Gastroesophageal sphincter (tissue), 4 donors: ENCODE measurements around the gene ABCA4. TPM values are rescaled to one million over a fixed set of nuclear protein-coding genes. Genes with fewer than 3 reads are reported as not detected.
"Not testable (repeated sequence)": the region's sequence is repeated elsewhere in the genome, so short reads cannot be mapped to it uniquely, and the experiment has no call there.

Experiments
- ATAC-seq: fragments of 150-250 bp; one replicate; pipeline ENCODE4 v1.9.1; 2016; ENCODE audit warnings: mild to moderate bottlenecking, moderate library complexity
- H3K27ac ChIP-seq, 4 donors: fragments of 200-600 bp; sonication (generic) in 3 of 4; 1 replicate in 3 of 4; 2 replicates in 1 of 4; pipeline ENCODE4 v1.5.1; 2016 to 2019
- H3K27me3 ChIP-seq: fragments of 200-600 bp; sonication (generic); one replicate; pipeline ENCODE4 v1.5.1; 2019
- H3K36me3 ChIP-seq, 2 donors: fragments of 200-600 bp; sonication (generic); one replicate each; pipeline ENCODE4 v1.5.1; 2019; ENCODE audit warnings: control low read depth in 1 of 2
- H3K4me1 ChIP-seq, 3 donors: fragments of 200-600 bp; sonication (generic); 1 replicate in 2 of 3; 2 replicates in 1 of 3; pipeline ENCODE4 v1.5.1; 2016 to 2019; ENCODE audit warnings: control low read depth in 2 of 3
- H3K4me3 ChIP-seq, 2 donors: fragments of 200-600 bp; sonication (generic); one replicate each; pipeline ENCODE4 v1.5.1; 2019; ENCODE audit warnings: mild to moderate bottlenecking in 1 of 2, moderate library complexity in 1 of 2
- H3K9me3 ChIP-seq, 3 donors: fragments of 200-600 bp; sonication (generic); one replicate each; pipeline ENCODE4 v1.5.1; 2017 to 2019; ENCODE audit warnings: control low read depth in 2 of 3
- EP300 ChIP-seq: sonication (generic); formaldehyde crosslinking; IDR thresholded peaks from one replicate; pipeline ENCODE4 v1.6.1; 2017; ENCODE audit warnings: antibody characterized with exemption, mild to moderate bottlenecking
- POLR2A ChIP-seq, 2 donors: fragments of 450-650 bp; IDR thresholded peaks; one replicate each; pipeline ENCODE4 v1.6.1; 2017; ENCODE audit warnings: antibody characterized with exemption in 2 of 2, mild to moderate bottlenecking in 2 of 2, moderate library complexity in 1 of 2
- POLR2AphosphoS5 ChIP-seq: sonication (generic); formaldehyde crosslinking; IDR thresholded peaks from one replicate; pipeline ENCODE4 v1.6.1; 2017; ENCODE audit warnings: antibody characterized with exemption
- WGBS, 2 donors: methylation state at CpG; one replicate each; pipeline ENCODE4 v1.1.5; 2018; ENCODE audit warnings: low coverage in 1 of 2; 5-methylcytosine and 5-hydroxymethylcytosine counted together
- total RNA-seq, 4 donors: library from RNA; depleted of rRNA; stranded (reverse); fragments of >200 nt; gene quantifications; one replicate each; pipeline ENCODE4 v1.1.0, GENCODE V29; 2016
- TF ChIP-seq, protein P1 (sequence below), 4 experiments: fragments of 200-600 bp in 2 of 4; fragments of 450-650 bp in 2 of 4; sonication (generic) in 1 of 4; IDR thresholded peaks; one replicate each; pipeline ENCODE4 v1.5.1; 2017 to 2019; ENCODE audit warnings: antibody characterized with exemption in 4 of 4, mild to moderate bottlenecking in 2 of 4, moderate library complexity in 2 of 4

The ABCA4 gene
- total RNA-seq, 4 donors from 2014 or later: 0.19 to 0.27 TPM; not detected in 2

DNA sequence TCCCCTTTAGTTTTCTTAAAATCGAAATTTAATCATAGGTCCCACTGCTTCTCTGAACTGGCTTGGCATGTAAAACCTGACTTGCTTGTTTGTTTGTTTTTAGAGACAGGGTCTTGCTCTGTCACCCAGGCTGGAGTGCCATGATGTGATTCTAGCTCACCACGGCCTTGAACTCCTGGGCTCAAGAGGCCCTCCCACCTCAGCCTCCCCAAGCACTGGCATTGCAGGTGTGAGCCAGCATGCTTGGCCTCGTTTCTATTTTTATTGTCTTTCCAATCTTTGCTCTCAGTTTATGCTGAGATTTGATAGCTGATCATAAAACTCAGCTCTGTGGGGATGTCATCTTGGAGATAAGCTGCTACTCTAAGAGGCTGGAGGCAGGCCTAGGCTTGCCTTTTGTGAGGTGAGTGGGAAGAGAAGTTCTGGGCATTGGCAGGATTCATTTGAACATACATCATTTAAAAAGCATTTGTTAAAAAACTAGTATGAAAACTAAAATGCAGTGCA lies 160.3 kb downstream of the ABCA4 start:
- 56 to 67% methylated on average over 3 of the region's 3 CpGs for WGBS, 2 donors

DNA sequence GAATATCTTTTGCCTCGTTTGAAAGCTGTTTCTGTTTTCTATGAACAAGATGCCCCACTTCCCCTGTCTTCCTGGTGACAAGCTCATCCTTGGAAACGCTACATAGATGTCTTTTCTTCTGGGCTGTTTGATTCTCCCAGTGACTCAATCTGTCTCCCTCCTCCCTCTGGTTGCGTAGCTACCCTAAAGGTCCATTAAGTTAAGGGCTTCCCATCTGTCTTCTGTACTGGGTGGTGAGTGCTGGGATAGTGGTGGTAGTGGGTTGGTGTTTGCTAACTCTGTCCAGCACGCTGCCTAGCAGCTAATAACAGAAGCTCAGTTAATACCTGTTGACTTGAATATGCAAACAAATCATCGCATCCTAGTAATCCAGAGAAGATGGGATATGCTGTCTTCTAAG lies 161.5 kb downstream of the ABCA4 start:
- no peak for ATAC-seq
- H3K9me3 ChIP-seq: peaks cover 0 to 25% (median 0%) of the 10 kb centered on the region in 3 donors
- WGBS, 2 donors: 54 to 75% methylated on average over 4 to 5 of the region's 5 CpGs
- no peaks in the 10 kb centered on the region for H3K36me3 ChIP-seq
- TF ChIP-seq EP300 (no peak), POLR2A (IDR thresholded peaks at IDR 0.05) (no peak), POLR2AphosphoS5 (no peak)
- TF ChIP-seq, protein P1, sequence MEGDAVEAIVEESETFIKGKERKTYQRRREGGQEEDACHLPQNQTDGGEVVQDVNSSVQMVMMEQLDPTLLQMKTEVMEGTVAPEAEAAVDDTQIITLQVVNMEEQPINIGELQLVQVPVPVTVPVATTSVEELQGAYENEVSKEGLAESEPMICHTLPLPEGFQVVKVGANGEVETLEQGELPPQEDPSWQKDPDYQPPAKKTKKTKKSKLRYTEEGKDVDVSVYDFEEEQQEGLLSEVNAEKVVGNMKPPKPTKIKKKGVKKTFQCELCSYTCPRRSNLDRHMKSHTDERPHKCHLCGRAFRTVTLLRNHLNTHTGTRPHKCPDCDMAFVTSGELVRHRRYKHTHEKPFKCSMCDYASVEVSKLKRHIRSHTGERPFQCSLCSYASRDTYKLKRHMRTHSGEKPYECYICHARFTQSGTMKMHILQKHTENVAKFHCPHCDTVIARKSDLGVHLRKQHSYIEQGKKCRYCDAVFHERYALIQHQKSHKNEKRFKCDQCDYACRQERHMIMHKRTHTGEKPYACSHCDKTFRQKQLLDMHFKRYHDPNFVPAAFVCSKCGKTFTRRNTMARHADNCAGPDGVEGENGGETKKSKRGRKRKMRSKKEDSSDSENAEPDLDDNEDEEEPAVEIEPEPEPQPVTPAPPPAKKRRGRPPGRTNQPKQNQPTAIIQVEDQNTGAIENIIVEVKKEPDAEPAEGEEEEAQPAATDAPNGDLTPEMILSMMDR (IDR thresholded peaks at IDR 0.05): no peak
- H3K27me3 ChIP-seq: no peaks in the 10 kb centered on the region
- H3K4me1 ChIP-seq: no peaks in the 10 kb centered on the region
- no peak overlapping the region for H3K27ac ChIP-seq
- no peak overlapping the region for H3K4me3 ChIP-seq

More for the DNA sequence above, 160.3 kb downstream of the ABCA4 start:
- TF ChIP-seq, protein P1 (IDR thresholded peaks at IDR 0.05): no peak
- TF ChIP-seq POLR2AphosphoS5 (no peak), EP300 (no peak), POLR2A (IDR thresholded peaks at IDR 0.05) (no peak)
- Histone ChIP-seq H3K4me3 (no peak overlapping the region), H3K4me1 (no peaks in the 10 kb centered on the region), H3K27me3 (no peaks in the 10 kb centered on the region), H3K27ac (no peak overlapping the region), H3K36me3 (no peaks in the 10 kb centered on the region), H3K9me3 (peaks cover 0 to 12% (median 0%) of the 10 kb centered on the region in 3 donors)
- ATAC-seq: no peak

DNA sequence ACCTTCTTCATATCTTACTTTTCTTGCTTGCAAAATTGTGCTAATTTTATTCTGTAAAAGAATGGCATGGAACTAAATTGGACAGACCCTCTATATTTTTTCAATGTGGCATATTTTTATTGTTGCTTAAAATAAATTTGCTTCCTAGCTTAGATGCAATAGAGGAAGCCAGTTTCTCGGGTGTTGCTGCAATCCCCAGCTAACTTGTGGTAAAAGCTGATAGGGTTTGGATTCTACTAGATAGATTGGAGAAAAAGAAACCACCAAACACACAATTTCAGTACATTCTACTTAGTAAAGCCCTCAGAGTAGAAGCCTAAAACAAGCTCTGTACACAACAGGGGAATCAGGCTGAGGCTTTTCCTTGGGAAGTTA lies 162.2 kb downstream of the ABCA4 start:
- WGBS, 2 donors: 45 to 63% methylated on average over 1 of the region's 1 CpG
- Histone ChIP-seq H3K36me3 (no peaks in the 10 kb centered on the region), H3K4me3 (no peak overlapping the region), H3K27ac (no peak overlapping the region), H3K4me1 (no peaks in the 10 kb centered on the region), H3K9me3 (peaks cover 0 to 26% (median 0%) of the 10 kb centered on the region in 3 donors), H3K27me3 (no peaks in the 10 kb centered on the region)
- no peak for ATAC-seq
- TF ChIP-seq POLR2A (IDR thresholded peaks at IDR 0.05) (no peak), EP300 (no peak)

DNA sequence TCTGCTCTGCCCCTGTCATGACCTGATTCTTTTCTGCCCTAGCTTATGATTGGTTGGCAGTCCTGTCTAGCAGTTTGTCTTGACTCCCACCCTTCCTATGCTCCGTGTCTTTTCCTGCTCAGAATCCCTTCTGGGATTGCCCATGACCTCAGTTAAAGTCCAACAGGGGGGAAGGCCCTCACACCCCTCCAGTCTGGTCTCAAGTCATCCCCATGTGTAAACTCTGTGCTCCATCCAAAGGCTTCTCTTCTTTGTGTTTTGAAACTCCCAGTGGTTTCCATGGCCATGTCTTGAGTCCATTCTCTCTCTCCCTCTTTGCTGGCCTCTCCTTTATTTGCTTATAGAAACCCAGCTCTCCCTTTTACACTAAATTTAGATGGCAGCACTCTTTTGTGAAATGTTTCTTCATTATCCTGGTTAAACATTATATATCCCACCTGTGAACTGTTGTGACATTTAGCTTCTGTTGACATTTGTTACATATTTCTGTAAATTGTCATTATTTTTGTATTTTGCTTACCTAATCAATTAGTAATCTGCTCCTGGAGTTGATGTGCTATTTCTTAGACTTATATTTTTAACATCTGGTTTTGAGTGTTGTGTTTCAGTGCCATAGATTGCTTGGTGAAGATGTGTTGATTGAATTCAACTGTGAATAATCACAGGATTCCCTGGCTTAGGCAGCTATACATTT lies 162.8 kb downstream of the ABCA4 start:
- TF ChIP-seq, protein P1 (IDR thresholded peaks at IDR 0.05): no peak
- no peak for TF ChIP-seq POLR2A (IDR thresholded peaks at IDR 0.05)
- TF ChIP-seq EP300: no peak
- no peak for TF ChIP-seq POLR2AphosphoS5

DNA sequence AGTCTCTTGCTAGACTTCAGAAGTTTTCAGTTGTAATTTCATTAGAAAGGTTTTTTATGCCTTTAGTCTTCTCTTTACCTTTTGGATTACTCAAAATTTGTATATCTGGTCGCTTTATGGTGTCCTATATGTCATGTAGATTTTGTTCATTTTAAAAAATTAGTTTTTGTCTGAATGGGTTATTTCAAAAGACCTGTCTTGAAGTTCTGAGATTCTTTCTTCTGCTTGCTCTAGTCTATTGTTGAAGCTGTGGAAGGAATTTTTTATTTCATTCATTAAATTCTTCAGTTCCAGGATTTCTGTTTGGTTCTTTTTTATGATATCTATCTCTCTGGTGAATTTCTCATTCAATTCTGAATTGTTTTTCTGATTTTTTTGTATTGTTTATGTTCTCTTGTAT lies 165.2 kb downstream of the ABCA4 start:
- Histone ChIP-seq H3K4me1 (no peaks in the 10 kb centered on the region), H3K9me3 (peaks cover 0 to 26% (median 0%) of the 10 kb centered on the region in 3 donors), H3K27ac (no peak overlapping the region), H3K36me3 (no peaks in the 10 kb centered on the region), H3K4me3 (no peak overlapping the region), H3K27me3 (no peaks in the 10 kb centered on the region)
- ATAC-seq: no peak
- 73 to 78% methylated on average over 1 of the region's 1 CpG for WGBS, 2 donors
- TF ChIP-seq POLR2A (IDR thresholded peaks at IDR 0.05) (no peak), POLR2AphosphoS5 (no peak), EP300 (no peak)
- TF ChIP-seq, protein P1 (IDR thresholded peaks at IDR 0.05): no peak

More for the DNA sequence above, 162.8 kb downstream of the ABCA4 start:
- 67 to 71% methylated on average over 1 of the region's 1 CpG for WGBS, 2 donors
- no peaks in the 10 kb centered on the region for H3K27me3 ChIP-seq
- no peak overlapping the region for H3K4me3 ChIP-seq
- peaks cover 0 to 26% (median 0%) of the 10 kb centered on the region in 3 donors for H3K9me3 ChIP-seq
- H3K27ac ChIP-seq: no peak overlapping the region
- no peaks in the 10 kb centered on the region for H3K4me1 ChIP-seq
- no peaks in the 10 kb centered on the region for H3K36me3 ChIP-seq
- no peak for ATAC-seq

DNA sequence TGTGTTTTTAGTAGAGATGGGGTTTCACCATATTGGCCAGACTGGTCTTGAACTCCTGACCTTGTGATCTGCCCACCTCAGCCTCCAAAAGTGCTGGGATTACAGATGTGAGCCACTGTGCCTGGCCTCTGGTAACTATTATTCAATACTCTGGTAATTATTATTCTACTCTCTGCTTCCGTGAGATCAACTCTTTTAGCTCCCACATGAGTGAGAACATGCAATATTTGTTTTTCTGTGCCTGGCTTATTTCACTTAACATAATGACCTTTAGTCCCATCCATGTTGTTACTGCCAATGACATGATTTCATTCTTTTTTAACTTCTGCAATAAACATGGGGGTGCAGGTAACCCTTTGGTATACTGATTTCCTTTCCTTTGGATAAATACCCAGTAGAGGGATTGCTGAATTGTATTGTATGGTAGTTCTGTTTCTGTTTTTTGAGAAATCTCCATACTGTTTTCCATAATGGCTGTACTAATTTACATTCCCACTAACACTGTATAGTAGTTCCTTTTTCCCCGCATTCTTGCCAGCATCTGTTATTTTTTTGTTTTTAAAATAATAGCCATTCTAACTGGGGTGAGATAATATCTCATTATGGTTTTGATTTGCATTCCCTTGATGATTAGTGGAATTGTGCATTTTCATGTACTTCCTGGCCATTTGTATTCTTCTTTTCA lies 173.8 kb downstream of the ABCA4 start:
- not testable (repeated sequence) for H3K27me3 ChIP-seq, H3K4me1 ChIP-seq, H3K9me3 ChIP-seq, ATAC-seq, H3K36me3 ChIP-seq, H3K27ac ChIP-seq, H3K4me3 ChIP-seq
- WGBS, 2 donors: 67 to 82% methylated on average over 2 of the region's 2 CpGs
